ENCODE data around the gene PHF21B.

Gene PHF21B

GRCh38 chr22:44942056-44942455 is 67.7 kb downstream of the PHF21B start:
- no peak overlapping the region for H3K4me3 ChIP-seq (ENCODE audit: low read depth, low read length)
- DNase-seq (ENCODE audit: low read depth): no peak

GRCh38 chr22:44941207-44941606 is 68.6 kb downstream of the PHF21B start:
- DNase-seq (ENCODE audit: low read depth): no peak
- no peak overlapping the region for H3K4me3 ChIP-seq (ENCODE audit: low read depth, low read length)

GRCh38 chr22:44940130-44940529 is 69.7 kb downstream of the PHF21B start:
- no peak overlapping the region for H3K4me3 ChIP-seq (ENCODE audit: low read depth, low read length)
- DNase-seq (ENCODE audit: low read depth): no peak

- DNase-seq (ENCODE audit: low read depth): no peak
- no peak overlapping the region for H3K4me3 ChIP-seq (ENCODE audit: low read depth, low read length)
Measured at GRCh38 chr22:44939451-44939850, 70.4 kb downstream of the PHF21B start.

GRCh38 chr22:44938886-44939285 is 70.9 kb downstream of the PHF21B start:
- DNase-seq (ENCODE audit: low read depth): no peak
- no peak overlapping the region for H3K4me3 ChIP-seq (ENCODE audit: low read depth, low read length)

- no peak overlapping the region for H3K4me3 ChIP-seq (ENCODE audit: low read depth, low read length)
Measured at GRCh38 chr22:44937216-44937615, 72.6 kb downstream of the PHF21B start.

GRCh38 chr22:44936201-44936600 is 73.6 kb downstream of the PHF21B start:
- H3K4me3 ChIP-seq (ENCODE audit: low read depth, low read length): no peak overlapping the region
- DNase-seq (ENCODE audit: low read depth): no peak

More at GRCh38 chr22:44937216-44937615, 72.6 kb downstream of the PHF21B start:
- no peak for DNase-seq (ENCODE audit: low read depth)

GRCh38 chr22:44935724-44936123 is 74.1 kb downstream of the PHF21B start:
- H3K4me3 ChIP-seq (ENCODE audit: low read depth, low read length): no peak overlapping the region
- no peak for DNase-seq (ENCODE audit: low read depth)

- DNase-seq (ENCODE audit: low read depth): no peak
- H3K4me3 ChIP-seq (ENCODE audit: low read depth, low read length): no peak overlapping the region
Measured at GRCh38 chr22:44934454-44934735, 75.4 kb downstream of the PHF21B start.

GRCh38 chr22:44933666-44934453 is 75.9 kb downstream of the PHF21B start:
- DNase-seq (ENCODE audit: low read depth): no peak
- H3K4me3 ChIP-seq (ENCODE audit: low read depth, low read length): no peak overlapping the region

- no peak for DNase-seq (ENCODE audit: low read depth)
- H3K4me3 ChIP-seq (ENCODE audit: low read depth, low read length): no peak overlapping the region
Measured at GRCh38 chr22:44932493-44932892, 77.3 kb downstream of the PHF21B start.

- no peak for DNase-seq (ENCODE audit: low read depth)
- H3K4me3 ChIP-seq (ENCODE audit: low read depth, low read length): no peak overlapping the region
Measured at GRCh38 chr22:44931766-44932165, 78.0 kb downstream of the PHF21B start.

GRCh38 chr22:44931077-44931540 is 78.7 kb downstream of the PHF21B start:
- no peak overlapping the region for H3K4me3 ChIP-seq (ENCODE audit: low read depth, low read length)
- no peak for DNase-seq (ENCODE audit: low read depth)

- H3K4me3 ChIP-seq (ENCODE audit: low read depth, low read length): no peak overlapping the region
- DNase-seq (ENCODE audit: low read depth): no peak
Measured at GRCh38 chr22:44930711-44931035, 79.1 kb downstream of the PHF21B start.

GRCh38 chr22:44930016-44930710 is 79.6 kb downstream of the PHF21B start:
- DNase-seq (ENCODE audit: low read depth): no peak
- H3K4me3 ChIP-seq (ENCODE audit: low read depth, low read length): no peak overlapping the region

- H3K4me3 ChIP-seq (ENCODE audit: low read depth, low read length): no peak overlapping the region
- no peak for DNase-seq (ENCODE audit: low read depth)
Measured at GRCh38 chr22:44929359-44930015, 80.3 kb downstream of the PHF21B start.

GRCh38 chr22:44928711-44929358 is 81.0 kb downstream of the PHF21B start:
- no peak for DNase-seq (ENCODE audit: low read depth)
- no peak overlapping the region for H3K4me3 ChIP-seq (ENCODE audit: low read depth, low read length)

GRCh38 chr22:44928136-44928463 is 81.7 kb downstream of the PHF21B start:
- H3K4me3 ChIP-seq (ENCODE audit: low read depth, low read length): no peak overlapping the region
- no peak for DNase-seq (ENCODE audit: low read depth)

- DNase-seq (ENCODE audit: low read depth): no peak
Measured at GRCh38 chr22:44927463-44928135, 82.2 kb downstream of the PHF21B start.

More at GRCh38 chr22:44927463-44928135, 82.2 kb downstream of the PHF21B start:
- no peak overlapping the region for H3K4me3 ChIP-seq (ENCODE audit: low read depth, low read length)

All from skeletal muscle cell (primary cell).